ENCODE measurements around the gene IFT88.

GRCh38 chr13:20518660-20519100 is 48.3 kb upstream of the IFT88 start:
- no peak for TF ChIP-seq CTCF (IDR thresholded peaks at IDR 0.05; ENCODE audit: poor library complexity, severe bottlenecking)
- TF ChIP-seq SMC3 (conservative IDR thresholded peaks at IDR 0.05; ENCODE audit: poor library complexity): no peak
- no peak for TF ChIP-seq EP300 (conservative IDR thresholded peaks at IDR 0.05; ENCODE audit: poor library complexity, severe bottlenecking)
- no peak for TF ChIP-seq RAD21 (conservative IDR thresholded peaks at IDR 0.05)
- no peak for TF ChIP-seq POLR2AphosphoS5 (IDR thresholded peaks at IDR 0.05)
- no peak for TF ChIP-seq TAF1 (IDR thresholded peaks at IDR 0.05; ENCODE audit: low read depth)
